ENCODE data around the gene CHKB.
"Not testable (repeated sequence)": the region's sequence is repeated elsewhere in the genome, so short reads cannot be mapped to it uniquely, and the experiment has no call there.

The CHKB gene

GRCh38 chr22:50612168-50612527 lies 29.5 kb upstream of the CHKB start:
- DNase-seq = no peak

DNA sequence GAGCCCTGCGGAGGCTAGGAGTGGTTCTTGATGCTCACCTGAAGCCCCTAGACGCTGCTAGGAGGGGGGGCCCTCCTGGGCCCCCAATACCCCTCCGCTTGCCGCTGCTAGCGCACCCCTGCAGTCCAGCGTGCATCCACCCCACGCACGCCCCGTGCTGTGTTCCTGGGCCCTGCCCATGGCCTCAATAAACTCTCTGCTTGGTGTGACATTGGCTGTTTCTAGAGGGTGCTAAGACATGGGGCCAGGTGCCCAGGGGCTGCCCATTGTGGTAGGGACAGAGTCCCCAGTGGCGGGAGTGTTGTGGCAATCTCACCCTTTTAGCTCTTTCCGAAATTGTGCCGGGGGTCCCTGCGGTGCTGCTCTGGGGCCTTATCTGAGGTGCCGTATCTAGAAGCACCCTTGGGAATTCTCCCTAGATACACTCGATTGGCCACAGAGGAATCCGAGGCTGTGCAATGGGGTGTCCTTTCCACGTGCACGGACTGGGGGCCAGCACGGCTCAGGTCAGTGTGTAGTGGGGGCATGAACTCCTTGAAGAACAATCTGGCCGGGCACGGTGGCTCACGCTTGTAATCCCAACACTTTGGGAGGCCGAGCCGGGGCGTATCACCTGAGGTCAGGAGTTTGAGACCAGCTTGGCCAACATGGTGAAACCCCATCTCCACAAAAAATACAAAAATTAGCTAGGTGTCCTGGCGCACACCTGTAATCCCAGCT lies 28.9 kb upstream of the CHKB start:
- no peak for DNase-seq

DNA sequence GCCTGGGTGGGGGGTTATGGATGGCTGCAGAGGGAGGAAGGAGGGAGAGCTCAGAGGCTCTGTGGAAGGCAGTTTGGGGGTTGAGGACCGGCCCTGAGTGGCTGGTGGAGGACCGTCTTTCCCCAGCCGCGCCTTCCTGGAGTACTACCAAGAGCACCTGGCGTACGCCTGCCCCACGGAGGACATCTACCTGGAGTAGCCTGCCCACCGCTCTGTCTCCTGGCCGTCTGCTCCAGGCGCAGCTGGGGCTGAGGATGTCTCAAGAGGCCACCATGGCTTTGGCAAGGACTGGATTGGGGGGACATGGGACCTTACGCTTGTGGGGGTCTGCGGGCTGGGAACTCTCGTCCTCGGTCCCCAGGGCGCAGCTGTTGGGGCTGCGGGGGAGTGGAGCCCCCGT lies 27.9 kb upstream of the CHKB start:
- DNase-seq = no peak

GRCh38 chr22:50610041-50610451 lies 27.4 kb upstream of the CHKB start:
- no peak for DNase-seq

GRCh38 chr22:50609599-50609998 lies 26.9 kb upstream of the CHKB start:
- DNase-seq = no peak

- DNase-seq = no peak
Measured at GRCh38 chr22:50608996-50609395, 26.3 kb upstream of the CHKB start.

DNA sequence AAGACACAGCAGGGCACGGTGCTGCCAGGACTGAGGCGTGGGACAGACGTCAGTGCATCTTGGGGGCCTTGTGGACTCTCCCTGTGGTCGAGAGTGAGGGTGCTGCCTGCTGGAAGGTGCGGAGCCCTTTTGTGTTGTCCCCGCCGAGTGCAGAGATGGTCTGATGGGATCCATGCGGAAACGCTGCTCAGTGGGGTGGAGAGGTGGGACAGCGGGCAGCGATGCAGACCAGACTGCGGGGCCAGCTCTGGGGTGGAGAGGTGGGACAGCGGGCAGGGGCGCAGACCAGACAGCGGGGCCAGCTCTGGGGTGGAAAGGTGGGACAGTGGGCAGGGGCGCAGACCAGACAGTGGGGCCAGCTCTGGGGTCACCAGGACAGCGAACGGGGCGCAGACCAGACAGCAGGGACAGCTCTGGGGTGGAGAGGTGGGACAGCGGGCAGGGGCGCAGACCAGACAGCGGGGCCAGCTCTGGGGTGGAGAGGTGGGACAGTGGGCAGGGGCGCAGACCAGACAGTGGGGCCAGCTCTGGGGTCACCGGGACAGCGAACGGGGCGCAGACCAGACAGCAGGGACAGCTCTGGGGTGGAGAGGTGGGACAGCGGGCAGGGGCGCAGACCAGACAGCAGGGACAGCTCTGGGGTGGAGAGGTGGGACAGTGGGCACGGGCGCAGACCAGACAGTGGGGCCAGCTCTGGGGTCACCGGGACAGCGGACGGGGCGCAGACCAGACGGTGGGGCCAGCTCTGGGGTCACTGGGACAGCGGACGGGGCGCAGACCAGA lies 25.6 kb upstream of the CHKB start:
- DNase-seq = not testable (repeated sequence)

DNA sequence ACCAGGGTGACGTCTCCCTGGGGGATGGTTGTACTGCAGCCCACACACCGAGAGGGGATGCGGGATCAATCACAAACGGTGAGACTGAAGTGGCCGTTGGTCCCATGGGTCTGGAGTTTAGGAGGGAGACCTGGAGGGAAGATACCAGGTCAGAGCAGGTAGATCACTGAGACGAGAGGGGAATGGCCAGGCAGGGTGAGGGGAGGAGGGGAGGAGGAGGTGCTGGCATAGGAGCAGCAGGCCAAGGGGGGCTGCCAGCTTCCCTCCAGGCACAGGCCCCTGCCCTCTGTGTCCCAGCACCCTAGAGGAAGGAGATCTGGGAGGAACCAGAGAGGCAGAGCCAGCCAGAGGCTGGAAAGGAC lies 25.0 kb upstream of the CHKB start:
- no peak for DNase-seq

- DNase-seq = no peak
Measured at GRCh38 chr22:50606946-50607658, 24.5 kb upstream of the CHKB start.

DNA sequence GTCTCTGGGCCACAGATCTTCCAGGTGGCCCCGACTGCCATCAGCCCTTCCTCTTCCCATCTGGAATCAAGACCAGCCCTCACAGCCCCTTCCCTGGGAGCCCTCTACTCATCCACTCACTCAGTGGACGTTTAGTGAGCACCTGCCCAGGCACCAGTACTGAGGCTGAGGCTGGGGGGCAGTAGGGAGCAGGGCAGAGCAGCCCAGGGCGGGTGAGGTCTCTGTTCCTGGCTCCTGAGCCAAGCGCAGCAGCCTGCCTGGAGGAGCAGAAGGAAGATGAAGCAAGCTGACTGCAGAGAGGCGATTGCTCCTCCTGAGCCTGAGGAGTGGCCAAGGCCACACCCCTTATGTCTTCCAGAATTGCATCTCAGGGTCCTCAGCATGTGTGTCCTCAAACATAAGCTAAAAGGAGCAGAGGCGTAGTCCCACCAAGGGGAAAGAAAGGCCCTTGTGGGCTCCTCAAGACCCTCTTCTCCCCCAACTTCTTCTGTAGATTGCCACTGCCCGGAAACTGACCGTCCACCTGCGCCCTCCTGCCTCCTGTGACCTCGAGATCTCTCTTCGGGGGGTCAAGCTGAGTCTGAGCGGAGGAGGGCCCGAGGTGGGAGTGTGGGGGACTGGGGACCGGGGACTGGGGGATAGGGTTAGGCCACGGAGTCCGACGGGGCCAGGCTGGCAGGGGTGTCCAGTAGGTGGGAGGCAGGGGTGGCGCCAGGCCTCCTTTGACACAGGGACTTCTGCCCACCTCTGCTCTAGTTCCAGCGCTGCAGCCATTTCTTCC lies 23.7 kb upstream of the CHKB start:
- no peak for DNase-seq

DNA sequence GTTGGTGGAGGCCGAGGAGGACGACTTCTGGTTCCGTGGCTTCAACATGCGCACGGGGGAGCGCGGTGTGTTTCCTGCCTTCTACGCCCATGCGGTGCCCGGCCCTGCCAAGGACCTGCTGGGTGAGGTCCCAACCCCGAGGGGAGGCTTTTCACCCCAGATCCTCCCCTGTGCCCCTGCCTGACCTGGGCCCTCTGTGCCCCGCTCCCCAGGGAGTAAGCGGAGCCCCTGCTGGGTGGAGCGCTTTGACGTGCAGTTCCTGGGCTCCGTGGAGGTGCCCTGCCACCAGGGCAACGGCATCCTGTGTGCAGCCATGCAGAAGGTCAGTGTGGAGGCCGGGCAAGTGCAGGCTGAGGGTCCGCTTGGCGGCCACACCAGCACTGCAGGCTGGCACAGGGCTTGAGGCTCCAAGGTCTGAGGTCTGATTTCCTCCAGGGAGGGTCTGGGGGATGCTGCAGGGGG lies 23.0 kb upstream of the CHKB start:
- DNase-seq = no peak

GRCh38 chr22:50605002-50605612 lies 22.5 kb upstream of the CHKB start:
- DNase-seq = no peak

DNA sequence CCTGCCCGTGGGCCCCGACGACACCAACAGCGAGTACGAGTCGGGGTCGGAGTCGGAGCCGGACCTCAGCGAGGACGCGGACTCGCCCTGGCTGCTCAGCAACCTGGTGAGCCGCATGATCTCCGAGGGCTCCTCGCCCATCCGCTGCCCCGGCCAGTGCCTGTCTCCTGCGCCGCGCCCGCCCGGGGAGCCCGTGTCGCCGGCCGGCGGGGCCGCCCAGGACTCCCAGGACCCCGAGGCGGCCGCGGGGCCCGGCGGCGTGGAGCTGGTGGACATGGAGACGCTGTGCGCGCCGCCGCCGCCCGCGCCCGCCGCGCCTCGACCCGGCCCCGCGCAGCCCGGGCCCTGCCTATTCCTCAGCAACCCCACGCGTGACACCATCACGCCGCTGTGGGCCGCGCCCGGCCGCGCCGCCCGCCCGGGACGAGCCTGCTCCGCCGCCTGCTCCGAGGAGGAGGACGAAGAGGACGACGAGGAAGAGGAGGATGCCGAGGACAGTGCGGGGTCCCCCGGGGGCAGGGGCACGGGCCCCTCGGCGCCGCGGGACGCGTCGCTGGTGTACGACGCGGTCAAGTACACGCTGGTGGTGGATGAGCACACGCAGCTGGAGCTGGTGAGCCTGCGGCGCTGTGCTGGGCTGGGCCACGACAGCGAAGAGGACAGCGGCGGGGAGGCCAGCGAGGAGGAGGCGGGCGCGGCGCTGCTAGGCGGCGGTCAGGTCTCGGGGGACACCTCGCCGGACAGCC lies 21.8 kb upstream of the CHKB start:
- no peak for DNase-seq

DNA sequence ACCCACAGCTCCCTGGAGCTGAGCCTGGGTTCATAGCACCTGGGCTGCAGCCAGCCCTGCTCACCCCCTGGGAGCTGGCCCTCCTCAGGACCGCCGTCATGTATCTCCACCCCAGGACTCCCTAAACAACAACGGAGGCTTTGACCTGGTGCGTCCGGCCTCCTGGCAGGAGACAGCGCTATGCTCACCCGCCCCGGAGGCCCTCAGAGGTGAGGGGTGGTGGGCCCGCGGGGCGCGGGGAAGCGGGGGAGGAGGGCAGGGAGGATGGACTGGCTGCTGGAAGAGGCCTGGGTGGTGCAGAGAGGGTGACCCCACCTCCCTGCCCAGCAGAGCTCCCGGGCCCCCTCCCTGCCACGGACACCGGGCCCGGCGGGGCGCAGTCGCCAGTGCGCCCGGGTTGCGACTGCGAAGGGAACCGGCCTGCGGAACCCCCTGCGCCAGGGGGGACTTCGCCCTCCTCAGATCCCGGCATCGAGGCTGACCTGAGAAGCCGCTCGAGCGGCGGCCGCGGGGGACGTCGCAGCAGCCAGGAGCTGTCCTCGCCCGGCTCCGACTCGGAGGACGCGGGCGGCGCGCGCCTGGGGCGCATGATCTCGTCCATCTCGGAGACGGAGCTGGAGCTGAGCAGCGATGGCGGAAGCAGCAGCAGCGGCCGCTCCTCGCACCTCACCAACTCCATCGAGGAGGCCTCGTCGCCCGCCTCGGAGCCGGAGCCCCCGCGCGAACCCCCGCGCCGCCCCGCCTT lies 21.0 kb upstream of the CHKB start:
- no peak for DNase-seq

DNA sequence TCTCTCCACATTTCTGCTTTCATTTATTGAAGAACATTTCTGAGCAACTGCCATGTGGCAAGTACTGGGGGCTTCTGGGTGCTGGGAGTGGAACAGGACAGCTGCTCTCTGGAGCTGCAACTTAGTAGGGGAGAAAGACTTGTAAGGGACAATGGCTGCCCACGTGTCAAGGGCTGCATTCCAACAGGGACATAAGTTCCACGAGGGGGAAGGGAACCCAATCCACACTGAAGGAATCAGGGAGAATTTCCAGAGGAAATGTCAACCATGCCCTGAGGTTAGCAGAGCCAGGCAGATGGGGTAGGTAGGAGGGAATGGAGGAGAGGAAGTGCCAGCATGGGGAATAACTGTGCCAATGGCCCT lies 19.7 kb upstream of the CHKB start:
- DNase-seq = no peak

DNA sequence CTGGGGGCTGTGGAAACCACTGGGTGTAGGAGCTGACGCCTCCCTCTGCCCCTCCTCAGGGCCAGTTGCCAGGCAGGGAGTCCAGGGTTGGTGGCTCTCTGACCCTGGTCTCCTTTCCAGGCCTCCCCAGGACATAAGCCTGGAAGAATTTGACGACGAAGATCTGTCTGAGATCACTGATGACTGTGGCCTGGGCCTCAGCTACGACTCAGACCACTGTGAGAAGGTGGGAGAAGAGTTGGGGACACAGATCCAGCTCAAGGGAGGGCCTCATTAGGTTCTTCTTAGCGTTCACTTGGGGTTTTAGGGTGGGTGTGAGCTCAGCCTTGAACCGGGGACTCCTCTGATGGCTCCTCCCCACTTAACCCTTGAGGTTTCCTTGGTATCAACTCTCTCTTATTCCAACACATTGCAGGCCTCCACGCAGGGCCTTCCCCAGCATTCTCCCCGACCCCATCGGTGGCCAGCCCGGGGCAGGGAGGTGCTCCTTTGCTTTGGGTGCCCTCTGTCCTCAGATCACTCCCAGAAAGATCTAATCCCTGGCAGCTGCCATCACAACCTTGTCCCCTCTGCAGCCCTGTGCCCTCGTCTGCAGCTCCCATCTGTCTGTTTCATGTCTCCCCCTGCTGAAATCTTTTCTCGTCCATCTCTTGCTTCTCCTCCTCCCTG lies 19.2 kb upstream of the CHKB start:
- no peak for DNase-seq

DNA sequence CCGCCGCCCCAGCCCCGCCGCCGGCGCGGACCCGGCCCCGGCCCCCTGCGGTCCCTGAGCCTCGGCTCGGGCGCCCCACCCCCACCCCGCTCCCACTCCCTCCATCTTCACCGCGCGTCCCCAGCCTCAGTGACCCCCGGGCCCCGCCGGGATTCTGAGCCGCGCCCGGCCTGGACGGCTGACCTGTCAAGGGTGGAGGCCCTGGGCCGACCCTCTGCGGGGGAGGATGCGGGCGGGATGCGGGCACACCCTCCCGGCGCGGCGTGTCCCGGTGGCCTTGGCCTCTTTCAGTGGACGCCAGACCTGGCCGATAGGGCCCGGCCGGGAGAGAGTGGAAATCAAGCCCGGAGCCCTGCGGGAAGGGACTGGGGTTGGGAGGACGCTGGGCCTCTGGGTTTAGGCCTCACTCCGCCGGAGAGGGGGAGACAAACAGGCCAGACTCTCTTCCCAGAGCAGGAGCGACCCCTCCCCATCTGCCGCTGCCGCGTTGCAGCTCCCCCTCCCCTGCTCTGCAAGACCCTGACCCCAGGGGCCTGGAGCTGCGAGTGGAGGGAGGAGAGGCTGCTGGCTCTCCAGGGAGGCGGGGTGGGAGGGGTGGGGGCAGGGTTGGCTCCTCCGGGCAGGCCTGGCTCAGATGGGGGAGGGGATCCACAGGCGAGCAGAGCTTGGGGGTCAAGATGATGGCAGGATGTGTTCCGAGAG lies 18.5 kb upstream of the CHKB start:
- no peak for DNase-seq

DNA sequence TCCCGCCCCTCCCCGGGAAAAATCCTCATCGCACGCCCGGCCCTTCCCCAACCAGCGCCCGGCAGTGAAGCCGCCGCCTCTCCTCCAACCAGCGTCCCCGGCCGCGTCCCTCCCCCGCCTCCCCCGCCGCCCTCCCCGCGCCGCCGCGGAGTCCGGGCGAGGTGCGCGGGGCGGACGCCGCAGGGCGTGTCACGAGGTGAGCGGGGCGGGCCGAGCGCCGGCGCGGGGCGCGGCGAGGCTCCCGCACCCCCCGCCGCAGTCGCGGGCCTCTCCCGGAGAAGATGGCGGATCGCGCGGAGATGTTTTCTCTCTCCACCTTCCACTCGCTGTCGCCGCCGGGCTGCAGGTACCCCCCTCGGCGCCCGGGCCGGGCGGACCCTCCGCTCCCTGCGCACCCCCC lies 17.9 kb upstream of the CHKB start, which contains the start of gene MAPK8IP2:
TSS of gene MAPK8IP2 (plus strand) at position 256 of the 400 bp plus-strand sequence. CDS start at position 282, 26 bp downstream.
- DNase-seq = peak; percentile 60

DNA sequence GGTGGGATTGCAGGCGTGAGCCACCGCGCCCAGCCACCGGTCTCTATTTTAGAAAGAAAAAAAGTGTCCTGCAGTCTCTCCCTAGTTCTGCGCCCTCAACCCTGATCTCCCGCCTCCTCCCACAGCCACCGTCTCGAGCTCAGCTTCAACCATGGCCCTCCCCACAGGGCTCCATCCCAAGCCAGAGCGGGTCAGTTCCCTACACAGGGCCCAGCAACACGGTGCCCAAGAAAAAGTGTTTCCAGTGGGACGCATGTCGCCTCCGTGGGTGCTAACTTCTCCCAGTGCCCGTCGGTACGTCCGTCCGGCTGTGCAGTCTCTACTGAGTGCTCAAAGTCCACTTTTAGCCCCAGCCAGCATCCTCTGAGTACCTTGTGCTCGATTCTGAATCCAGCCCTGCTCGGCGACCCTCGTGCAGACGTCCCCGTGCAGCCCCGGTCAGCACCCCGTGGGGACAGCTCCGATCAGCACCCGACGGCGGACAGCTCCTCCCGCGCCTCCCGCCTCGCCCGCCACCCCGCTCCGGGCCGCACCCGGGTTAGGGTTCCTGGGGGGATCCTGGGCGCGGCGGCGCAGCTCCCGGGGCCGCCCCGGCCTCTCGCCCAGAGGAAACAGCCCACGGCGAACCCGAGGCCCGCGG lies 17.3 kb upstream of the CHKB start:
- no peak for DNase-seq

Measured in NCI-H510A (cell line).